Limb (tissue), 2 donors: ENCODE data around the gene FUT6.
"Not testable (repeated sequence)": the region's sequence is repeated elsewhere in the genome, so short reads cannot be mapped to it uniquely, and the experiment has no call there.

Experiments used
- DNase-seq, 2 donors: peaks; one replicate each; pipeline ENCODE4 v3.0.0-alpha.2; 2016; ENCODE audit errors: extremely low spot score in 2 of 2

FUT6 gene, protein sequence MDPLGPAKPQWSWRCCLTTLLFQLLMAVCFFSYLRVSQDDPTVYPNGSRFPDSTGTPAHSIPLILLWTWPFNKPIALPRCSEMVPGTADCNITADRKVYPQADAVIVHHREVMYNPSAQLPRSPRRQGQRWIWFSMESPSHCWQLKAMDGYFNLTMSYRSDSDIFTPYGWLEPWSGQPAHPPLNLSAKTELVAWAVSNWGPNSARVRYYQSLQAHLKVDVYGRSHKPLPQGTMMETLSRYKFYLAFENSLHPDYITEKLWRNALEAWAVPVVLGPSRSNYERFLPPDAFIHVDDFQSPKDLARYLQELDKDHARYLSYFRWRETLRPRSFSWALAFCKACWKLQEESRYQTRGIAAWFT

DNA sequence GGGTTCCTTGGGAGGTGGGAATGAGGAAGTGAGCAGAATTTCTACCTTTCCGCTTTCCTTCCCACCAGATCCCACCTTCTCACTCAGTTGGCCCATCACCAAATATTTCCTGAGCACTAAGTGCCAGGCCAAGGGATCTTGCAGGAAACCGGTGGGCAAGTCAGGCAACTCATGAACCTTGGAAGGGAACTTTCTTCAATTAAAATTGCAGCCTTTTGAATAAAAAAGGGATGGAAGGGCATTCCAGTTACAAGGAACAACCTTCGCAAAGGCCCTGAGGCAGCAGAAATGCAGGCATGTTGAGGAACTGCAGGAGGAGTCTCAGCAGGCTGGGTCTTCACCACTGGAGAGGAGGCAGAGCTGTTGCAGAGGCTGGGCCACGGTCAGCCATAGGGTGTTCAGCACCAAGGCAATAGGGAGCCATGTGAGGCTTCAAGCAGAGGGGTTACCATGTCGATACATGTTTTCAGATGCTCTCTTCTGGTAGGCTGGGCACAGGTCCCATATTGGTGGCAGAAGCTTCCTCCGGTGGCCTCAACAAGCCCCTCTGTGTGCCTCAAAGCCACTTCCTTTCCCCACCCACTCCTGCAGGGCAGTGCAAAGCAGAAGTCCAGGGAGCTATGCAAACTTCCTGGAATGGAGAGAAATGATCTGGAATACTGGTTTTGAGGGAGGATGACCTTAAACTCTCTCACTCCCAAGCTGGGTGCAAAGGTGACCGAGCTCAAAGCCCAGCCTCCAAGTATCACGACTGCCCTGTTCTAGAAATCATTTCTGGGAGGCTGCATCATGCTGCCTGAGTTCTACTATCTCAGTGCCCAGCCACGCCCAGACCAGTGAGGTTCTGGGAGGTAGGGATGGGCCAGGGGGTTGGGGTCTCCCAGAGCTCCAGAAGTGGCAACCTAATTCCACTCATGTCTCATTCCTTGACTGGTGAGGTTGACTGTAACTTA, at the start of gene FUT6:
FUT6 (minus strand) TSS at position 638 of the 953 bp plus-strand sequence. CDS start 7,135 bp downstream, outside the sequence.
- DNase-seq = no peak

DNA sequence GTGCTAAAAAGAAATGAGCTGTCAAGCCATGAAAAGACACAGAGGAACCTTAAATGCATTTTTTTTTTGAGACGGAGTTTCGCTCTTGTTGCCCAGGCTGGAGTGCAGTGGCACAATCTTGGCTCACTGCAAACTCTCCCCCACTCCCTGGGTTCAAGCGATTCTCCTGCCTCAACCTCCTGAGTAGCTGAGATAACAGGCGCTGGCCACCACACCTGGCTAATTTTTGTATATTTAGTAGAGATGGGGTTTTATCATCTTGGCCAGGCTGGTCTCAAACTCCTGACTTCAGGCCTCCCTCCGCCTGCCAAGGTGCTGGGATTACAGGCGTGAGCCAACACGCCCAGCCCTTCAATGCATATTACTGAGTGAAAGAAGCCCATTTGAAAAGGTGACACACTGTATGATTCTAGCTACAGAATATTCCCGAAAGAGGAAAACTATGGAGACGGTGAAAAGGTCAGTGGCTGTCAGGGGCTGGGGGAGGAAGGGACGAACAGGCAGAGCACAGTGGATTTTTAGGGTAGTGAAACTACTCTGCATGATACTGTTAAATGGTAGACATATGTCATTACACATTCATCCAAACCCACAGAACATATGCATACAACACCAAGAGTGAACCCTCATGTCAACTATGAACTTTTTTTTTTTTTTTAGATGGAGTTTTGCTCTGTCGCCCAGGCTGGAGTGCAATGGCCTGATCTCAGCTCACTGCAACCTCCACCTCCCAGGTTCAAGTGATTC, 44.7 kb upstream of the FUT6 start:
- not testable (repeated sequence) for DNase-seq

DNA sequence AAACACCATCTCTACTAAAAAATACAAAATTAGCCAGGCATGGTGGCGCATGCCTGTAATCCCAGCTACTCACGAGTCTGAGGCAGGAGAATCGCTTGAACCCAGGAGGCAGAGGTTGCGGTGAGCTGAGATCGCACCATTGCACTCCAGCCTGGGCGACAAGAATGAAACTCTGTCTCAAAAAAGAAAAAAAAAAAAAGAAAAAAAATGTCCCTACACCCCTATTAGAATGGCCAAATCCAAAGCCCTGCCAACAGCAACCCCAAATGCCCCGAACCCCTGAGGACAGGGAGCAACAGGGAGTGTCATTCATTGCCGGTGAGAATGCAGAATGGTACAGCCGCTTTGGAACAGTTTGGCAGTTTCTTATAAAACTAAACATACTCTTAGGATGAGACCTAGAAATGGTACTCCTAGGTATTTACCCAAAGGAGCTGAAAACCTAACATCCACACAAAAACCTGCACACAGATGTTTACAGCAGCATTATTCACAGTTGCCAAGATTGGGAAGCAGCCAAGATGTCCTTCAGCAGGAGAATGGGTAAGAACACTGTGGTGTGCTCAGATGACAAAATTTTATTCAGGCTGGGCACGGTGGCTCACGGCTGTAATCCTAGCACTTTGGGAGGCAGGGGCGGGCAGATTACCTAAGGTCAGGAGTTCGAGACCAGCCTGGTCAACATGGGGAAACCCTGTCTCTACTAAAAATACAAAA, 43.8 kb upstream of the FUT6 start:
- not testable (repeated sequence) for DNase-seq

DNA sequence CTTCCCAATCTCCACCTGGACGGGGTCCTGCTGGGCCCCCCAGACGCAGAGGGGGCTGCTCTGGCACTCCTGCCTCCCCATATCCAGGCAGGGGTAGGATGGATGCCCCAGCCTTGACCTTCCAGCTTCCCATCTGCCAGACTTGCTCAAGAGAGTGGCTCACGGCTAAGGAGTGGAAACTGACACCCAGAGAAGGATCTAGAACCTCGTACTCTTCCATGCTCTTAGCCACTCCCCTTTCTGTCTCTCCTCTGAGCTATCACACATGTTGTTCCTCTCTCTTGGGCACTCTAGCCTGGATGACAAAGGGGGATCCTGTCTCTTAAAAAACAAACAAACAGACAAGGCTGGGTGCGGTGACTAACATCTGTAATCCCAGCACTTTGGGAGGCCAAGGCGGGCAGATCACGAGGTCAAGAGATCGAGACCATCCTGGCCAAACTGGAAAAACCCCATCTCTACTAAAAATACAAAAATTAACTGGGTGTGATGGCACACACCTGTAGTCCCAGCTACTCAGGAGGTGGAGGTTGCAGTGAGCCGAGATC, 43.0 kb upstream of the FUT6 start:
- DNase-seq = no peak

DNA sequence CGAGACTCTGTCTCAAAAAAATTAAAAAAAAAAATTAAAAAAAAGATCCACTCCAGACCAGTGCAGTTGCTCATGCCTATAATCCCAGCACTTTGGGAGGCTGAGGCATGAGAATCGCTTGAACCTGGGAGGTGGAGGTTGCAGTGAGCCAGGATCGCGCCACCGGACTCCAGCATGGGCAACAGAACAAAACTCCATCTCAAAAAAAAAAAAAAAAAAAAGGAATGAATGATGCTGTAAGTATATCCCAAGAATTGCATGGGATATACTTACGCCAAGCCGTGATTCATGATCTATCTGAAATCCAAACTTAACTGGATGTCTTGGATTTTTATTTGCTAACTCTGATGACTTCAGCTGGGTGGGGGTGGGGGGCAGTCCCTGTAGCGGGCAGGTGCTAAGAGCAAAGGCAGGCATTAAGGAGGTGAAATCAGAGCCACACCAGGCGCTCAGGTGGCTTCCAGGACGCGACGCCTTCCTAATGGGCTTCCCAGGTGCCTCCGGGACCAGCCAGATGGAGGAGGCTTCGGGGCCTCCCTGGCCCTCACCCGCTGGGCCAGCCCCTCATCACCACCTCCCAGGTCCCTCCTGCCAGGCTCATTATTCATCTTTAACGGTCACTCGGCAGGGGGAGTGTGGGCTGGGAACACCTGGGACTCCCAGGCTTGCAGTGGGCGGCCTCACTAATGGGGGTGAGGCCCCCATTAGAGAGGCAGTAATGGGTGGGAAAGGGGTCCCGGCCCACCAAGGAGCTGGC, 42.2 kb upstream of the FUT6 start:
- no peak for DNase-seq

DNA sequence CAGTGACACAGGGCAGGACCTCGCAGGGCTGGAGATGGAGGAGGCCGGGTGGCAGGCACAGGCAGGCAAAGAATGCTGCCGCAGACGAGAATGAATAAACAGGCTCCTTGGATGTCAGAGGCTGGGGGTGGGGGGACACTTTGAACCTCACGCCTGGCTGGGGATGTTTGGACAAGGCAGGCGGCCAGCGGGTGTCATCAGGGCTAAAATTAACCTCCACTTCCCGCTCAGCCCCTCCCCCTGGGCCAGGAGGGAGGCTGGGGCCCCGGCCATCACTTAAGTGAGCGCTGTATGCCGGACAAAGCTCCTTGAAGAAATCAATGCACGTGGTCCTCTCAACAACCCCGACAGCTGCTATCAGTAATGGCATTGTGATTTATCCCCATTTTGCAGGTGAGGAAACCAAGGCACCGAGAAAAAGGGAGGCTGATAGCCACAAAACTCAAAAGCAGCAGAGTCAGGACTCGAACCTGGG, 41.1 kb upstream of the FUT6 start:
- peak; percentile 58 to 69 for DNase-seq

DNA sequence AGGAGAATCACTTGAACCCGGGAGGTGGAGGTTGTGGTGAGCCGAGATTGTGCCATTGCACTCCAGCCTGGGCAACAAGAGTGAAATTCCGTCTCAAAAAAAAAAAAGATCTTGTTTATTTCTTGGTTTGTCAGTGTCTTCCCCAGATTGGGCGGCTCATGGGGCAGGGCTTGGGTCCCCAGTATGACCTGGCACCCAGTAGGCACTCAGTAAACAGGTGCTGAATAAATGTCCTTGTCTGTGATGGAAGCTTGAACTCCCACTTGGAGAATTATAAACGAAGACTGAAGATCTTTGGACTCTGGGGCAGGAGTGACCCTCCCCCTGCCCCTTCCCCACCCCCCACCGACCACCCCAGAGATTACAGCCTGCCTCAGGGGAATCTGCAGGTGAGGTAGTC, 40.7 kb upstream of the FUT6 start:
- no peak for DNase-seq

DNA sequence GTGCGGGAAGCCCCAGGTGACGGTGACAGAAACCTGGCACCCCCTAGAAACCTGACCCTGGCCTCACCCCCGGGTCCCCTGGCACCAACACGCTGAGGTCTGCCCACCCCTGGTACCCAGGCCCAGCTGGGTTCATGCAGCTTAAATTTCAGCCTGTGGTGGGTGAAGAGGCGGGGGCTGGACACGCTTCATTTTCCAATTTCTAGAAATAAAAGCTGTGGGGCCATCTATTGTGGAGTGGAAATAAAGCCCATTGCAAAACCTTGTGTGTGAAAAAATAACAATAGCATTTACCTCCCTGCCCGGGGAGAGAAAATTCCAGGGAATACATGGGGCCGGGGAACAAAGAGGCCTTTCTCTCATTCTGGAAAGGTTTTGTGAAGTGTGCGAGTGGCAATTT, 38.4 kb upstream of the FUT6 start:
- no peak for DNase-seq

DNA sequence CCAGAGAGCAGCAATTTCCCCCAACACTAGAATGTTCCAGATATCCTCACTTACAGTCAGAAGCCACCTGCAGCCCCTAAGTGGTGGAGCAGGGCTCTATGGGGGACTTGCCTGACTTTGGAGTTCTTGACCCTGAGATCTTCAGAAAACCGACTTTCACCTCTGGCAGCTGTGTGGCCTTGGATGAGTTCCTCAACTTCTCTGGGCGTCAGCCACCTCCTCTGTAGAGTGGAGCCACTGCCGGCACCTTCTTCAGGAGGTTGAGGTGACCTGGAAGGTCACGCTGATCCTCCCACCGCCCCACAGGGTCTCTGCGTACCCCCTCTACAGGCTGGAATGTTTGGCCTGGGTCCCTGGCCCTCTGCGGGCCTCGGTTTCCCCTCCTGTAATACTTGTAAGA, 37.9 kb upstream of the FUT6 start:
- no peak for DNase-seq

DNA sequence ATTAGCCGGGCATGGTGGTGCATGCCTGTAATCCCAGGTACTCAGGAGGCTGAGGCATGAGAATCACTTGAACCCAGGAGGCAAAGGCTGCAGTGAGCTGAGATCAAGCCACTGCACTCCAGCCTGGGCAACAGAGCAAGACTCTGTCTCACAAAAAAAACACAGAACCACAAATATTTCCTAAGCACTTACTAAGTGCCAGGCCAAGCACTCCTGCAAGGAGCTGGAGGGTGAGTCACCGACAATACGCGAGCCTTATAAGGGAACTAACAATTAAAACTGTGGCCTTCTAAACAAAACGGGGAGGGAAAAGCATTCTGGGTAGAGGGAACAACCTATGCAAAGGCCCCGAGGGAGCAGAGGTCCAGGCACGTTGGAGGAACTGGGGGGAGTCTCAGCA, 35.0 kb upstream of the FUT6 start:
- DNase-seq = not testable (repeated sequence)

DNA sequence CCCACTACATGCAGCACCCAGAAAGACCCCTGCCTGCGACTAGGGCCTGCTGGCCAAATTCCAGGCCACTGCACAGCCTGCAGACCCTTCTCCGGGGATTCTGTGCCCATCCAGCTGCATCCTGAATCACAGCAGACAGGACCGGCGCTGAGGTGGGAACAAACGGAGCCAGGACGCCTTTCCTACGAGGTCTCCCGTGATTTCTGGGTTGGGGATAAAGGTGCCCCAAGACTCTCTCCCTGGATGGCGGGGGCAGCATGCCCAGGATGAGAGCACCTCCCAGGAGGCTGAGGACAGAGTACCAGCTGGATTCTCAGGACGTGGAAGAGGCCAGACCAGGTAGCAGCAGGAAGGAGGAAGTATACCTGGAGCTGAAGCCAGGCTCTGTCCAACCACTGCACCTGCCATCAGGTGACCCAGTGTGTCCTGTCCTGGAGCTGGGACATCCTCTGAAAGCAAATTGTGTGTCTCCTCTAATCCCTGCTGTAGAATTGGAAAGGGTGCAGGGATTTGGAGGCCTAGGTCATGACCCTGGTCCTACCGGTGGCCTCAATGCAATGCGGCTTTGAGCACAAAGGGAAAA, 34.2 kb upstream of the FUT6 start:
- no peak for DNase-seq

DNA sequence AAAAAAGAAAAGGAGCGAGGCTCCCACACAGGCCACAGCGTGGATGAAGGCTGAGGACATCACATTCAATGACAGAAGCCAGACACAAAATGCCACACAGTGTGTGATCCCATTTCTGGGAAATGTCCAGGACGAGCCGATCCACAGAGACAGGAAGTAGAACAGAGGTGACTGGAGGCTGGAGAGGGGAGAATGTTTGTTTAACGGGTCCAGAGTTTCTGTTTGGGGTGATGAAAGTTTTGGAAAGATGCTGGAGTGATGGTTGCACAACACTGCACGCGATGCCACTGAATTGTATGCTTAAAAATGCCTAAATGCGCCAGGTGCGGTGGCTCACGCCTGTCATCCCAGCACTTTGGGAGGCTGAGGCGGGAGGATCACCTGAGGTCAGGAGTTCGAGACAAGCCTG, 31.5 kb upstream of the FUT6 start:
- no peak for DNase-seq

DNA sequence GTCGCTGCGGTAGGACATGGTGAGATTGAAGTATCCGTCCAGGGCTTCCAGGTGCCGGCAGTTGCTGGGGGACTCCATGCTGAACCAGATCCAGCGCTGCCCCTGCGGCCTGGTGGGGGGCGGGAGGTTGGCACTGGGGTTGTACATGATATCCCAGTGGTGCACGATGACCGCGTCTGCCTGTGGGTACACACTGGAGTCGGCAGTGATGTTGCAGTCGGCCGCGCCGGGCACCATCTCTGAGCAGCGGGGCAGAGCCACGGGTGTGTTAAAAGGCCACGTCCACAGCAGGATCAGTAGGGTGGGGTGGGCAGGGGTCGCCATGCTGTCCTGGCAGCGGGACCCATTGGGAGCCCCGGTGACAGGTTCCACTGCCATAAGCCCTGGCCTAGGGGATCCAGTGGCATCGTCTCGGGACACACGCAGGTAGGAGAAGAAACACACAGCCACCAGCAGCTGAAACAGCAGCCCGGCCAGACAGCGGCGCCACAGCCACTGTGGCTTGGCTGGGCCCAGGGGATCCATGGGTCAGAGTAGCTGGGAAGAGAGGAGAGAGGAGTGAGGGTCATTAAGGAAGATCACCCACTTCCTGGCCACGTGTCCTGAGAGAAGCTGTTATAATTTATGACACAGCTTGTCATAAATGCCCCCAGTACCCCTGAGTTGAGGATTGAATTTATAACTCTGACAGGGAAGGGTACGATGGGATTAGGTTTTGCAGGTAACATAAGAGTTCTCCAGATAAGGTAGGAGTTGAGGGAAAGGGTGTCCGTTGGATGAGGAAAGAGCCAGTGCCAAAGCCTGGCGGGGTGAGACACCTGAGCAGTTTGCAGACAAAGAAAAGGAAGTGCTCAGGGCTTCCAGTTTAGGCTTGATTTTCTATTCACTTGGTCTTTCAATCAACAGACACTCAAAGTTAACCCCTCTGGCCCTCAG, 28.0 kb upstream of the FUT6 start:
- no peak for DNase-seq

DNA sequence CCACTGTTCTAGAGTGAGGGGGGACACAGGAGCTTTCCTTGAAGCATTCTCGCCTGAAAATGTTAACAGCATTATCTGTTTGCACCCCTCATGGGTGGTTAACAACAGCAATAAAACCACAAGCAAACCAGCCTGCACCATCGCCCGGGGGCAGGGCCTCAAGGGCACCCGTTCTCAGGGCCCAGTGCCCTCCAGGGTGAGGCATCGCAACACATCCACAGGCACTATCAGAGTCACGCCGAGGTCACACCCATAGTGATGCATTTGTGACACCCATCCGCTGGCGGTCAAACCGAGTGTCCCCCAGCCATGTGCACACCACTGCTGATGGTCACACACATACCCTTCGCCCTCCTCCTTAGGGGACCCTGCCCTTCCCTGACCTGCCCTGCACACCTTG, 26.3 kb upstream of the FUT6 start:
- DNase-seq = no peak

DNA sequence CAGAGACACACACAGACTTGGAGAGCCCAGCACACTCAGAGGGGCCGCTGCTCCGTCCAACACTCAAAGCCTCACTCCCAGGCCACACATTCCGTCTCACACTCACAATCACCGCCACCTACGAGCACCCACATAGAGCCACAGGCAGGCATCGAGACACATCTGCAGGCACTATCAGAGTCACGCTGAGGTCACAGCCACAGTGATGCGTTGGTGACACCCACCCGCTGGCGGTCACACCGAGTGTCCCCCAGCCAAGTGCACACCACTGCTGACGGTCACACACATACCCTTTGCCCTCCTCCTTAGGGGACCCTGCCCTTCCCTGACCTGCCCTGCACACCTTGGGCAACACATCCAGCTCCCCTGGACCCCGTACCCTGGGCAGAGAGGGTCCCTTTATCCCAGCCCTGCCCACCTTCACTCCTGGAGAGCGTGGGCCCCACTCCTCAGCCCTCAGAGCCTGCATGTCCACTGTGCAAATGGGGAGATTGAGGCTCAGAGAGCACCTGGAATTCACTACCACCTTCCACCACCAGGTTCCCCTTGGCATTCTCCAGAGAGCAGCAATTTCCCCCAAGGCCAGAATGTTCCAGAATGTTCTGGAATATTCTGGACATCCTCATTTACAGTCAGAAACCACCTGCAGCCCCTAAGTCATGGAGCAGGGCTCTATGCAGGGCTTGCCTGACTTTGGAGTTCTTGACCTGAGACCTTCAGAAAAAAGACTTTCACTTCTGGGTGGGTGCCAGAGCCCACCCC, 25.4 kb upstream of the FUT6 start:
- no peak for DNase-seq

DNA sequence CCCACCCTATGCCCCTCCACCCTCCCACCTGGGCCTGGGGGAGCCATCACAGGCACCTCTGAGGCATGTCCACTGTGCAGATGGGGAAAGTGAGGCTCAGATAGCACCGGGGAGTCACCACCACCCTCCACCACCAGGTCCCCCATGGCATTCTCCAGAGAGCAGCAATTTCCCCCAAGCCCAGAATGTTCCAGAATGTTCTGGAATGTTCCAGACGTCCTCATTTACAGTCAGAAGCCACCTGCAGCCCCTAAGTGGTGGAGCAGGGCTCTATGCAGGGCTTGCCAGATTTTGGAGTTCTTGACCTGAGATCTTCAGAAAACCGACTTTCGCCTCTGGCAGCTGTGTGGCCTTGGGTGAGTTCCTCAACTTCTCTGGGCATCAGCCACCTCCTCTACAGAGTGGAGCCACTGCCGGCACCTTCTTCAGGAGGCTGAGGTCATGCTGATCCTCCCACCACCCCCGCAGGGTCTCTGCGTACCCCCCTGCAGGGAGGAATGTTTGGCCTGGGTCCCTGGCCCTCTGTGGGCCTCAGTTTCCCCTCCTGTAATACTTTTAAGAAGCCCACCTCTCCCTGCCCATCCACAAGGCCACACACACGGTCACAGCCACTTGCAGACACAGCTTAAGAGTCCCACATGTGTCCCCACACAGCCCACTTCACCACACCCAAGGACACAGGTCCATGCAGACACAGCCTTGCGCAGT, 24.7 kb upstream of the FUT6 start:
- no peak for DNase-seq

DNA sequence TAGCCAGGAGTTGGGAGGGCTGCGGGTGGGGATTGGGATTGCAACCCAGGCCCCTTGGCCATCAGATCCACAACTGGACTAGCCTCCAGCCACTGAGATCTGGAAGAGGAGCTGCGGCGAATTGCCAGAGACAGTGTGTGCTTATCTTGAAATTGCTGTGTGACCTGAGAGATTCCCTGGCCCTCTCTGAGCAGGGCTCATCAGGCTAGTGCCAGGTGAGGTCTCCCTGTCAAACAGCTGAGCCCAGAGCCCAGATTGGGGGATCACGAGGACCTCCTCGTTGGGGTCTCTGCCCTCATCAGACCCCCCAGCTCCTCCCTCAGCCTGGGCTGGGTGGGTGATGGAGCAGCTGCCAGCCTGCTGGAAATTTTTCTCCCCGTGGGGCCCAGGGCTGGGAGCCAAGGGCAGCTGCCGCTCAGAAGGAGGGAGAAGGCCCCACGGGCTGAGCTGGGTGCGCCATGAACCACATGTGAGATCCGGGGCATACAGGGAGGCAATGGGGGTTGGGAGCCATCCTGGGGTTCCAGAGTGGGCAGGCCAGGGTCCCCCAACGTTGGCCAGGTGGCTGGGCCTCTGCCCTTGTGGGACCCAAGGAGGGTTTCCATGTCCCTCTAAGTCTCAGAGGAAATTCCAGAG, 23.6 kb upstream of the FUT6 start:
- no peak for DNase-seq
